ENCODE measurements around the gene OR2J3.
"Not testable (repeated sequence)": the region's sequence is repeated elsewhere in the genome, so short reads cannot be mapped to it uniquely, and the experiment has no call there.

The OR2J3 gene

GRCh38 chr6:29107758-29108157 lies at the start of gene OR2J3:
Gene OR2J3, plus strand, starts transcription at chr6:29108058. Its CDS starts 3,833 bp downstream, at chr6:29111891.
- DNase-seq: no peak

- peak in 1 of 2 experiments; percentile 20 for DNase-seq
Measured at GRCh38 chr6:29071831-29072723, 35.8 kb upstream of the OR2J3 start.

GRCh38 chr6:29079203-29079602 lies 28.7 kb upstream of the OR2J3 start:
- DNase-seq: no peak

- DNase-seq: no peak
Measured at GRCh38 chr6:29081312-29081711, 26.5 kb upstream of the OR2J3 start.

GRCh38 chr6:29082457-29082856 lies 25.4 kb upstream of the OR2J3 start:
- DNase-seq: no peak

- DNase-seq: no peak
Measured at GRCh38 chr6:29087213-29087612, 20.6 kb upstream of the OR2J3 start, which contains the start of gene OR2B3. Gene OR2B3, minus strand, starts transcription at chr6:29087313. Its CDS starts 65 bp downstream, at chr6:29087248.

- DNase-seq: no peak
Measured at GRCh38 chr6:29092957-29093356, 14.9 kb upstream of the OR2J3 start.

- DNase-seq: no peak
Measured at GRCh38 chr6:29097803-29098202, 10.1 kb upstream of the OR2J3 start.

GRCh38 chr6:29099190-29099589 lies 8.7 kb upstream of the OR2J3 start, which contains the start of gene OR2J1:
Gene OR2J1, plus strand, starts transcription at chr6:29099490. Its CDS starts 1,453 bp downstream, at chr6:29100943.
- DNase-seq: no peak

- no peak for DNase-seq
Measured at GRCh38 chr6:29112135-29112534, 4.3 kb downstream of the OR2J3 start.

- DNase-seq: not testable (repeated sequence)
Measured at GRCh38 chr6:29114964-29115363, 7.1 kb downstream of the OR2J3 start.

GRCh38 chr6:29129326-29130012 lies 21.6 kb downstream of the OR2J3 start:
- DNase-seq: no peak

GRCh38 chr6:29130644-29131043 lies 22.8 kb downstream of the OR2J3 start:
- DNase-seq: no peak

- no peak for DNase-seq
Measured at GRCh38 chr6:29131691-29132090, 23.8 kb downstream of the OR2J3 start.

- no peak for DNase-seq
Measured at GRCh38 chr6:29137724-29138123, 29.9 kb downstream of the OR2J3 start.

- no peak for DNase-seq
Measured at GRCh38 chr6:29141606-29142005, 33.7 kb downstream of the OR2J3 start.

- DNase-seq: no peak
Measured at GRCh38 chr6:29142309-29142708, 34.5 kb downstream of the OR2J3 start.

GRCh38 chr6:29146179-29146578 lies 38.3 kb downstream of the OR2J3 start:
- DNase-seq: no peak

GRCh38 chr6:29147074-29147473 lies 39.2 kb downstream of the OR2J3 start:
- DNase-seq: no peak

GRCh38 chr6:29149444-29149843 lies 41.6 kb downstream of the OR2J3 start:
- not testable (repeated sequence) for DNase-seq

- DNase-seq: no peak
Measured at GRCh38 chr6:29153083-29153482, 45.2 kb downstream of the OR2J3 start.

GRCh38 chr6:29155182-29155581 lies 47.3 kb downstream of the OR2J3 start:
- DNase-seq: not testable (repeated sequence)

GRCh38 chr6:29159922-29160321 lies 52.1 kb downstream of the OR2J3 start:
- DNase-seq: not testable (repeated sequence)

All from activated T-cell treated with anti-CD3 and anti-CD28 coated beads, Interleukin-2, amount 50 U/mL, for 48 hours (primary cell).